WERI-Rb-1 (cell line): Measurements from ENCODE around the gene UBASH3A.

Source experiments
- DNase-seq: peaks from one replicate; pipeline ENCODE4 v3.0.0-alpha.2; 2020
- H3K27ac ChIP-seq: fragments of 250-450 bp; sonication (Bioruptor Pico); 2 replicates; pipeline ENCODE4 v1.5.1; 2020; ENCODE audit warnings: mild to moderate bottlenecking, moderate library complexity
- H3K27me3 ChIP-seq: fragments of 250-450 bp; sonication (Bioruptor Pico); 2 replicates; pipeline ENCODE4 v1.5.1; 2021; ENCODE audit warnings: mild to moderate bottlenecking, low read depth, moderate library complexity; ENCODE audit not compliant: insufficient read depth, severe bottlenecking
- H3K36me3 ChIP-seq: fragments of 250-450 bp; sonication (Bioruptor Pico); 2 replicates; pipeline ENCODE4 v1.5.1; 2020; ENCODE audit warnings: mild to moderate bottlenecking, moderate library complexity
- H3K4me3 ChIP-seq: 2 replicates; pipeline ENCODE4 v1.5.1; 2011; ENCODE audit warnings: low read depth, mild to moderate bottlenecking, control low read depth, low read length
- H3K9me3 ChIP-seq: fragments of 250-450 bp; sonication (Bioruptor Pico); 2 replicates; pipeline ENCODE4 v1.5.1; 2021; ENCODE audit warnings: mild to moderate bottlenecking, moderate library complexity; ENCODE audit not compliant: severe bottlenecking
- CTCF ChIP-seq: IDR thresholded peaks from 2 replicates; pipeline ENCODE4 v1.5.1; 2011; ENCODE audit warnings: low read depth, mild to moderate bottlenecking, control low read depth, inconsistent platforms, low read length

Gene UBASH3A

GRCh38 chr21:42496120-42496838 is 92.6 kb downstream of the UBASH3A start, which contains the start of gene RSPH1:
Gene RSPH1, minus strand, starts transcription at chr21:42496224. Its CDS starts 38 bp downstream, at chr21:42496186.
- DNase-seq: peak; percentile 100
- peak within 1 kb of the TSS; percentile 56 for H3K4me3 ChIP-seq
- no peaks in the 10 kb centered on the region for H3K36me3 ChIP-seq
- peak within 1 kb of the TSS; percentile 36; the same call in 1 of the 2 replicates for H3K27ac ChIP-seq
- peak; percentile 21; the same call in 1 of the 2 replicates for TF ChIP-seq CTCF
- H3K27me3 ChIP-seq: no peaks in the 10 kb centered on the region
- no peaks in the 10 kb centered on the region for H3K9me3 ChIP-seq

DNA sequence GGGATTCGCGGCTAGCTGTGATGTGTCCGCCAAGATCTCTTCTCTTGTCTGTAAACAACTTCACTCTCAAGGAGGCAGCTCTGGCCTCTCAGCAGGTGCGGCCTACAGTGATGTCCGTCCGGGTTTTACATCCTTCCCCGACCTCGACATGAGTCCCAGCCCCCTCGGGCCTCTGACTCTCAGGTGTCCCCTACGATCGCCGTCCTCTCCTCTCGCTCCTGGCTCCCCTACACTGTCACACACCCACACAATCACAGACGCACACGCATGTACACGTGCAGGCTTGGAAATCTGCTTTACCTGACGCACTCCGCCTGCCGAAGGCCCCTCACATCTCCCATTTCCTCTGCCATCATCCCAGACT is 93.1 kb downstream of the UBASH3A start:
- Histone ChIP-seq H3K36me3 (no peaks in the 10 kb centered on the region), H3K27ac (peak overlapping the region; percentile 36; the same call in 1 of the 2 replicates), H3K9me3 (no peaks in the 10 kb centered on the region), H3K4me3 (peak overlapping the region; percentile 56), H3K27me3 (no peaks in the 10 kb centered on the region)
- no peak for TF ChIP-seq CTCF
- peak; percentile 37 for DNase-seq
